ENCODE results near the gene RASGRP1.

The RASGRP1 gene

DNA sequence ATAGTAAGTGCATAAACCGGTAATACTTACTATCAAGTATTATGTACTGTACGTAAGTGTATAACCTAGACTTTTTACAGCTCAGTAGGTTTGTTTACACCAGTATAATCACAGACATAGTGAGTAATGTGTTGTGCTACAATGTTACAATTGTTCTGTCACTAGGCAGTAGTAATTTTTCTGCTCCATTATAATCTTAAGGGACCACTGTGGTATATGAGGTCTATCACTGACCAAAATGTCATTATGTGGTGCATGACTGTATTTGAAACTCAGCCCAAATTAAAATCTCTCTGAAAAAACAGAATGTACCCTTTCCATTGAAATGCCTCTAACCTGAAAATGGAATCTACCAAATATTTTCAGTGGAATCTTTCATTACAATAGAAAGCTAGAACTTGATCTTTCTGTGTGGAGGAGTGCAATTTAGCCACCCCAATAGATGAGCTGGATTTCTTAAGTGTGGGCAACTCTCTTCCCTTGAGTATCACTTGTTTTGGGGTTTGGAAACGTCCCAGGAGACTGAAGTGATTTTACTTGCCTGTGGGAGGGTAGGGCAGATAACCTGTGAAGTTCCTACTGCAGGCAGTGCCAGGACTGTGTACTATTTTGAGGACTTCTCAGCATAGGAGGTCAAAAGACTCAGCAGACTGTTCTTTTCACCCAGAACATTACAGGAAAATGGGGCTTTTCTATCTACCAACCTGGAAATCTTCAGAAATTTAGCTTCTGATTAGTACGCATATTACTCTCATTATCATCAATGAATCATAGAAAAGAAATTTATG, 59.7 kb downstream of the RASGRP1 start:
- DNase-seq (ENCODE audit: low spot score), result no peak

DNA sequence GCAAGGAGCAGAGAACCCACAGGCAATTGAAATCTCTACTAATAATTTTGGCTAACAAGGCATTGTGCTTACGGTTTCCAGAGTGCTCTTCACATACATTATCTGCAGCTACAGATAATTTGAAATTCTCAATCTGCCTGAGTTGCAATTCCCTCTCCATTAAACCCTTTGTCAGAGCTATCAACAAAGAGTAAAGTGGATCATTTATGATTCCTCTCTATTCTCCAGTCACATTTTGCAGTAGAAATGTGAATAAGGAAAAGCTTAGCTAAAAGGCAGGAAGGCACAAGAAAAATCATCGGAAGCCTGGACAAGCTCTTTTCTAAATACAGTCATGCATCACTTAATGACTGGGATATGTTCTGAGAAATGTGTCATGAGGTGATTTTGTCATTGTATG, 61.1 kb downstream of the RASGRP1 start:
- no peak for DNase-seq (ENCODE audit: low spot score)

DNA sequence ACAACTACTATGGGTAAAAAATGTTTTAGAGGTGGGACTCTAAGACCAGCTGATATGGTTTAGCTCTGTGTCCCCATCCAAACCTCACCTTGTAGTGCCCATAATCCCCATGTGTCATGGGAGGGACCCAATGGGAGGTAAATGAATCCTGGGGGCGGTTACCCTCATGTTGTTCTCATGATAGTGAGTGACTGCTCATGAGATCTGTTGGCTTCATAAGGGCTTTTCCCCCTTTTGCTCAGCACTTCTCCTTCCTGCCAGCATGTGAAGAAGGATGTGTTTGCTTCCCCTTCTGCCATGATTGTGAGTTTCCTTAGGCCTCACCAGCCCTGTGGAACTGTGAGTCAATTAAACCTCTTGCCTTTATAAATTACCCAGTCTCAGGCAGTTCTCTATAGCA, 65.0 kb downstream of the RASGRP1 start:
- no peak for DNase-seq (ENCODE audit: low spot score)

DNA sequence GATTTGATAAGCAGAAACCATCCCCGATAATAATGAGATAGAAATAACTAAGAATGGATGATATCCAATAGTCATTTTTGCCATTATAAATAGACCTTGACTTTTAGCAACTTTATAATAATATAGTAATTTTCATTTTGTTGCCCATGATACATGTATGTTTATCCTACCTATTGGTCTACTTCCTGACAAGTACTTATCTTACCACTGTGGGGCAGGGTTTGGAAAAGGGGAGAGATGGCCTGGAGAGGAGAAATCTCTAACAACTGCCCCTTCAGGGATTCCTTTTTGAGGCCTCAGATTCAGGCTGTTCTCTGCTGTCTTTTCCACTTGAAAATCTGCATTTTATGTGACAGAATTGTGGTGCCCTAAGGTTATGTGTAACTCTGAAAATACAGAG, 68.5 kb downstream of the RASGRP1 start:
- DNase-seq (ENCODE audit: low spot score), result no peak

DNA sequence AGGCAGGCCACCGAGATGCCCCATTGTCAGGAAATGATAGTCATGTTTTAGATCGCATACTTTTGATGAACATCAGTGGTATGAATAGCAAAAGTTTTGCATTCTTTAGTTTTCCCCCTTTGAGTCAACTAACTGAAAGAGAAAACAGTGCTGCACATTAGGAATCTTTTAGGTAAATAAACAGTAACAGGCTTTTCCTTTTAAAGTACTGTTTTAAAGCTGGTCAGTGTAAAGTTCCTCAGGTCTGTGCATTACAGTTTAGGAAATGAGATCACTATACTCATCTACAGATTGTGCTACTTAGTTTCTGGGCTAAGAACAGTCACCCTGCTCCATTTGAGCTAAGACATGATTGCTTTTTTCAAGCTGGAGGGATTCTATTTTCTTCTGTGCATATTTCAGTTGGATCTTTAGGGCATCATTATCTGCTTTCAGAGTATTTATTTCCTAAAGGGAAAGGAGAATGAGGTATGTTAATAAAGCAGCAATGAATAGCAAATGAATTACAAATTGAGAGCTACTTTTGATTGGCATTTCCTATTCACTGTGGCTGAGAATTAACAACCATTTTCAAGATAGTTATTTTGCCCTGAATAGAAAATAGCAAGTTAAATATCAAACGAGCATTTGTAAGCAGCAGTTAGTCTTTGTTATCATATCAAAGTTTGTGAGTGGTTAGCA, 74.2 kb downstream of the RASGRP1 start:
- DNase-seq (ENCODE audit: low spot score), result no peak

DNA sequence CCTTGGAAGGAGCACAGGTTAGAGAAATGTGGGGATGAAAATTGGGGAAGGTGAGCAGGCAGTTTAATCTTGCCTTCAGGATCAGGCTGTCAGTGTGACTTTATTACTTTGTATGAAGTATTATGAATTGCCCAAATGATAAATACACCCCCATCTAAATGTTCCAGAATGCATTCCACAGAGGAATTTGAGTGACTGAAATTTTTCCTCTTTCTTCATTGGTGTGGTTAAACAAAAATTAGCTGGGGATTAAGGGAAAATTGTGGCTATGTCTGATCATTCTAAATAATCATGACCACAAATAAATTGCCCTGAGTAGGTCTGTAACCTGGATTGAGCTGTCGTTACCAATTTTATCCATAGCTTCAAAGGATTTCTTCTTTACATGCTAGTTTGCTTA, 77.2 kb downstream of the RASGRP1 start:
- no peak for DNase-seq (ENCODE audit: low spot score)

DNA sequence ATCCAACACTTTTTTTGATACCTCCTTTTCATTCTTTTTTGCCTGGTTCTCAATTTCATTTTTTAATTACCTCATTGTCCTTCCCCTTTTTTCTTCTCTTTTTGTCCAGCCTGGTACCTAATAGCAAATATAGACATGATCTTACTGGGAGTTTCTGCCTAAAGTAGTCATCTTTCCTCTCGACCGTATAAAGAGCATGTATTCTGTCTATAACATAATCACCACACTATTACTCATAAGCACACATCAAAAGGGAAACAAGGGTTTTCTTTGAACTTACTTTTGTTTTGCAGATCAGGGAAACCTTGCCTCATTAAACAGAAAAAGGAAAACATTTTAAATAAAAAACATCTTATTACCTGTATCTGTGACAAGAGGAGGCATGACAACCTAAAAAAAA, 77.7 kb downstream of the RASGRP1 start:
- no peak for DNase-seq (ENCODE audit: low spot score)

DNA sequence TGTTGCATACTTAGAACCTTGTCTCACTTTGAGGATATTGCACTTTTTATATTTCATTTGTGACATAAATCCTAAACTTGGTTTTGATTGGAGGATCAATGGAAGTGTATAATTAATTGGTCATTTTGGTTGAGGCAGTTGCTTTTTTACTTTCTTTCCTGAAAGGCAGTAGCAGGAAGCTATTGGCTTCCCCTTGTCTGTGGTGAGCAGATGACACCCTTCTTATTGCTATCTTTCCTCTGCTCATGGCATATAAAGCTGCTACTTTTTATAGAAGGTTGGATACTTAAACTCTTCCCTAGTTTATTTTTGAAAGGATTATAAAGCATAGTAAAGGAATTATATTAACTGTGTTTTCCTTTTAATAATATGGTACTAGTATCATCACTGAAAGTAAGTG, 82.0 kb downstream of the RASGRP1 start:
- no peak for DNase-seq (ENCODE audit: low spot score)

DNA sequence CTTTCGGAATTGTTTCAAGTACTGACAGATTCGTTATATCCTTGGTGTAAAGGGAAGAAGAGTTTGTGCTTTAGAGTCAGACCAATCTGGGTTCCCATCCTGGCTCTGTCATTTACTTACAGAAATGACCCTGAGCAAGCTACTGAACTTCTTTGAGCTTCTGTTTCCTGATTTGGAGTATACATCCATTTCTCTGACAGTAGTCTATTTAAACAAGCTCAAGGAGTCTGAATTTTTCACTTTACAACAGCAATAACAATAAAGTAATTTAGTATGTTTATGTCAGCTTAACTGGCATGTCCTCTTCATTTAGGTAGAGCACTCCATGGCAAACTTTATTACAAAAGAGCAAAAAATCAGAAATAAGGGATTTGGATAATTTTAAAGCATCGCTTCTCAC, 82.9 kb downstream of the RASGRP1 start:
- no peak for DNase-seq (ENCODE audit: low spot score)

DNA sequence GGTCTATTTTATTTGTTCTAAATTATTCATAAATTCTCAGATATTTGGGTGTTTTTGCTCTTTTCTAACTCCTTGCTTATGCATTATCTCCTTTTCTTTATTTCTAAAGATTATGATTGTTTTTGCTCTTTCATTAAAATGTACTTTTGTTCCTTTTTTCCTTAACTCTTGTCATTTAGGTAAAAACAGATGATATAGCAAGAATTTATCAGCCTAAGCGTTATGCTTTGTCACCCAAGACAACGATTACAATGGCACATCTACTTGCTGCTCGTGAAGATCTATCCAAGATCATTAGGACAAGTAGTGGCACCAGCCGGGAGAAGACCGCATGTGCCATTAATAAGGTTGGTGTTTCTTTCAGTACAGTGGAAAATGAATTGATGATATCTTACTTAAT, 83.5 kb downstream of the RASGRP1 start:
- no peak for DNase-seq (ENCODE audit: low spot score)

DNA sequence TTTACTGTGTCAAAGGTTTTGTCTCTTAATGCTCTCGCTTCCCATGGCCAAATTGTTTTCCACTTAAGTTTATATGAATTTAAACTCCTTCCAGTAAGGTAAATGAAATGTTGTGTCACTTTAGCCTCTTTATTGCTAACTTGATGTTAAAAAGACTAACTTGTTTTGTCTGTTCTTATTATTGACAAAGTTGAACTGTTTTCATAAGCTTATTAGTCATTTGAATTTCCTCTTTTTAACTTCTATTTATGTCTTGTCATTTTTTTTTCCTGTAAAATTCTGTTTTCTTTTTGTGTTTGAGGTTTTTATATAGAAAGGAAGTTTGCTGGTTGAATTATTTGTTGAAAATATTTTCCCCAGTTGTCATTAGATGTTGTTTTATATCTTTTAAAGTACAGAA, 84.9 kb downstream of the RASGRP1 start:
- DNase-seq (ENCODE audit: low spot score), result no peak

DNA sequence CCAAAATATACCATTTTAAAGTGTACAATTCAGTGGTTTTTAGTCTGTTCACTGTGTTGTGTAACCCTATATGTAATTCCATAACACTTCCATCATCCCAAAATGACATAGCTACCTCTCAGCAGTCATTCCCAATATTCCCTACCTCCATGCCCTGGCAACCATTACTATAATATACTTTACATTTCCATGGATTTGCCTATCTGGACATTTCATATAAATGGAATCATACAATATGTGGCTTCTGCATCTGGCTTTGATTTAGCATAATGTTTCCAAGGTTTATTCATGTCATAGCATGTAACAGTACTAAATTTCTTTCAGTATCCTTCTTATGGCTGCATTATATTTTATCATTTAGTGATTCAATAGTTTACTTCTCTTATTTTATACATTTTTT, 85.3 kb downstream of the RASGRP1 start:
- no peak for DNase-seq (ENCODE audit: low spot score)

DNA sequence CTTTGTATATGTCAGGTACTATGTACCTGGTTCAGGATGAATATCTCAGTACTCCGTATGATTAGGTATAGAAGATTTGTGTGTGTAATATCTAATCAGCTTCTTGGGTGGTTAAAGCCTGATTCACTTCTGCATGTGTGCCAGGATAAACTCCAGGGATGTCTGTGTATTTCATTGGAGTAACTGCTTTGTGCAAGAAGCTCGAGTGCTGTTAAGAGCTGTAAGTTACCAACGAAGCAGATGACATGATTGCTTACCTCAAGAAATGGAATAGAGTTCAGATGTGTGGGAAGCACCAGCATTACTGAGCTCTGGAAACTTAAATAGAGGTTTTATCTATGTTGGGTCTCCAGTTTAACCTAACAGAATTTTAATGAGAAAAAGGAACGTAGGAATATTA, 87.0 kb downstream of the RASGRP1 start:
- no peak for DNase-seq (ENCODE audit: low spot score)

DNA sequence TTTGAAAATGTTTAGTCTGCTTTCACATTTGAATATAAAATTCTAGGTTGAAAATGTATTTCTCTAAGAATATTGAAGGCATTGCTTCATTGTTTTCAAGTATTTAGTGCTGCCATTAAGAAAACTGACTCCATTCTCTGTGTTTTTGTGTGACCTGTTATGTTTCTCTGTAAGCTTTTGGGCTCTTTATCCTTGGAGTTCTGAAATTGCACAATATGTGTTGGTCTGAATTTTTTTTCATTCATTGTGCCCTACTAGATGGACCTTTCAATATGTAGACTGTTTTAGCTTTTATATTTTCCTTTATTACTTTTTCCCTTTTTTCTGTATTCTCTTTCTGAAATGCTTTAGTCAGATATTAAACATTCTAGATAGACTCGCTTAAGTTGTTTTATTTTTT, 88.5 kb downstream of the RASGRP1 start:
- no peak for DNase-seq (ENCODE audit: low spot score)

DNA sequence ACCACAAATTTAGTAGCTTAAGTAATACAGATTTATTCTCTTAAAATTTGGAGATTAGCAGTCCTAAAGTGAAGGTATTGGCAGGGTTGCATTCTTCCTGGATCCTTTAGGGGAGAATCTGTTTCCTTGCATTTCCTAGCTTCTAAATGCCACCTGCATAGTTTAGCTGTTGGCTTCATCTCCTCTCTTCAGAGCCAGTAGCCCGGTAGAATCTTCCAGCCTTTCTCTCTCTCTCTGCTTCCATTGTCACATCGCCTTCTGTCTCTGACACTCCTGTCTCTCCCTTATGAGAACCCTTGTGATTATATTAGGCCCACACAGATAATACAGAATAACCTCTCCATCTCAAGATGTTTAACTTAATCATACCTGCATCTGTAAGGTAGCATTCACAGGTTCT, 89.3 kb downstream of the RASGRP1 start:
- no peak for DNase-seq (ENCODE audit: low spot score)

DNA sequence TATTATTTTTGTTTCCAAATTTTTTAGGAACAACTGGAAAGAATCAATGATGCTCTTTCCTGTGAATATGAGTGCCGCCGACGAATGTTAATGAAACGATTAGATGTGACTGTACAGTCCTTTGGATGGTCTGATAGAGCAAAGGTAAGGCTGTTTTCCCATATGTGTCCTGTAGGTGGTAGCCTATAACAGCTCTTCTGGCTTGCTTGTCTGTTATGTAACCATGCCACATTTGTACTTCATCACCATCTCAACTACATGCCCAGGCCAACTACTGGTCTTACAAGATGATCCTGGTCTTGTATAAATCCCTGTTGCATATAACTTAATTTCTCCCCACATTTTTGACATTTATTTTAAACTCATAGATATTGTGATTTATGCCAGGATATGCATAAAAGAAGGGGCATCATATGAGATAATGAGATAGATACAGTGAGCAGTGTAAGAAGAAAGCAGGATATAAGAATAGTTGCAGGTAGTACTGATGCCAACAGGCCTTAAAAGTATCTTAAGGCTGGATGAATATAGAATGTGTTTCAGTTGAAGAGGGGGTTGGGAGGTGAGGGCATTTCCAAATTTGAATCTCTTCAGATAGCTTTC, 90.4 kb downstream of the RASGRP1 start:
- DNase-seq (ENCODE audit: low spot score), result no peak

DNA sequence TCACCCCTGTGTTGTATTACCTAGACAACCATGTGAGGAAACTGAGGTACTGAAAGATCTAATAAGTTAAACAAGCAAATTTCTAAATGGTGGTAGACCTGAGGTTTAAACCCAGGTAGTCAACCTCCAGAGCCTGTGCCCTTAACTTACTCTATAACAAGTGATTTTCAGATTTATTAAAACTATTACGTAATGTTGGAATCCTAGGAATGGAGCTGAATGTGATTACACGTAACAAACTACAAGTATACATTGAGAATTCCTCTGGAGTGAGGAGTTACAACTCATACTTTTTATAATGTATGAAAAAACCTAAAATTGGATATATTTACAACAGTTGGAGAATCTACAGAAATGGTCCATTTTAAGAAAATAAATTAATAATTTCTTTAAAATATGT, 92.6 kb downstream of the RASGRP1 start:
- DNase-seq (ENCODE audit: low spot score), result no peak

DNA sequence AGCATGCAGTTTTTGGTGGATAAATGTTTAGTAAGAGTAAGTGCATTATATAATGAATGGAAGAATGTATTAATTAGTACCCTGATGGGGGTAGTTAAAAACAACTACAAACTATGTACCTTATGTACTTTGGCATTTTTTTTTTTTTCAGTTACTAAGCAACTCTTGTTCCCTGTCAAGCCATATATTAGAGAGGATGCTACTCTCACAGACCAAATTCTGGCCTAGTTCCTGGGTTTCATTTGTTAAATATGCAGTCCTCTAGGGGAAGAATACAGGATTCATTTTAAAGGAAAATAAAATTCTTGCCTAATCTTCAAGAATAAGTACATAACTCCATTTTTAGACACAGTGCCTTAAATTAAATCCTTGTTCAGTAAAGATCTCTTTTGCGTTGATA, 93.8 kb downstream of the RASGRP1 start:
- DNase-seq (ENCODE audit: low spot score), result no peak

DNA sequence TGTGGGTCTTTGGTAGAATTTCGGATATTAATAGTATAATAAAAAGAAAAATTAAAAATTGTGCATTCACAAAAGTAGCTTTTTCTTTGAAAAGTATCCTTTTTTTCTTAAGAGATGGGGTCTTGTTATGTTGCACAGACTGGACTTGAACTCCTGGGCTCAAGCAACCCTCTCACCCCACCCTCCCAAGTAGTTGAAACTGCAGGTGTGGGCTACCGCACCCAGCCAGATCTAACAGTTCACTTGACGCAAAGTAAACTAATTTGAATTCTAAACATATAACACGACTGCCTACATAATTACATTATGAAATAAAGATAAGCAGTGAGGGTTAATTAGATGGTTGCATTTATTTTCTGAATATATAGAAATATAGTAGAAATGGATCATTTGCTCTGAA, 99.9 kb downstream of the RASGRP1 start:
- DNase-seq (ENCODE audit: low spot score), result no peak

DNA sequence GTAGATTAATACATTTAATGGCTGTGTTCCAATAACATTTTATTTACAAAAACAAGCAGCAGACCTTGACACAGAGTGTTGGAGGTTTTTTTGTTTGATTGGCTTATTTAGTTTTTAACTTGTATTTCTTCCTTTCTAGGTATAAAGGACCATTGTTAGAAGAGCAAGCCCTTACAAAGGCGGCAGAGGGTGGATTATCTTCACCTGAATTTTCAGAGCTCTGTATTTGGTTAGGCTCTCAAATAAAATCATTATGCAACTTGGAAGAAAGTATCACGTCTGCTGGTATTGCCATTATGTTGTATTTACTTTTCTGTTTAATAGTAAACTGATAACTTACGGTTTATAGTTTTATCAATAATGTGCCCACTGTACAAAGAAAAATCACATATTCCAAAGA, 100.7 kb downstream of the RASGRP1 start:
- DNase-seq (ENCODE audit: low spot score), result no peak

DNA sequence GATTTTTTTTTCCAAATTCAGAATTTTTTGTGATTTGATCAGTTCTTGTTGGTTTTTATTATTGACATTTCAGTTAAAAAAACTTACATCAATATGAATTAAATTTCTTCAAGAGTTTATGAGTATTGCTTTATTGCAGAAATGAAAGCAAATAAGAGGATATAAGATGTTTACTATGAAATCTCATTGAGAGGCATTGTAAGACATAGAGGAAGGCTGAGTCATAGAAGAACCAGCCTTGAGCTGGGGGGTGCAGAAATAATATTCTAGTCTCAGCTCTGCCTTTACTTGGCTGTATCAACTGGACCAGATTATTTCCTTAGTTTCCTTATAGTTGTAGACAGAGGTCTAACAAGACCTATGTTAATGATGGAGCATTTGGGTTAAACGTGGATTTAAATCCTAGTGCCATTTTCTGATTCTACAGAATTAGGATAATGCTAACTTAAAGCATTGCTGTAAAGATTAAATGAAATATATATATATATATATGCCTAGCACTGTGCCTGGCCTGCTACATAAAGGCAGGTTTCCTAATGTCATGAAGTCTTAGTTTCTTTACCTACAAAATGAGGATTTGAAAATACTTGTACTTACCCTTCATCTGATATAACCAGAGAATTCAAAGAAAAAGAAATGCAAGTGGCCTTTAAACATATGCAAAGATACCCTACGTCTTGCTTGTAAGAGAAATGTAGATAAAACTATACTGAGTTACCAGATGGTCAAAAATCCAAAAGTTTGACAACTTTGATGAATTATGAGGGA, 103.4 kb downstream of the RASGRP1 start:
- DNase-seq (ENCODE audit: low spot score), result no peak

DNA sequence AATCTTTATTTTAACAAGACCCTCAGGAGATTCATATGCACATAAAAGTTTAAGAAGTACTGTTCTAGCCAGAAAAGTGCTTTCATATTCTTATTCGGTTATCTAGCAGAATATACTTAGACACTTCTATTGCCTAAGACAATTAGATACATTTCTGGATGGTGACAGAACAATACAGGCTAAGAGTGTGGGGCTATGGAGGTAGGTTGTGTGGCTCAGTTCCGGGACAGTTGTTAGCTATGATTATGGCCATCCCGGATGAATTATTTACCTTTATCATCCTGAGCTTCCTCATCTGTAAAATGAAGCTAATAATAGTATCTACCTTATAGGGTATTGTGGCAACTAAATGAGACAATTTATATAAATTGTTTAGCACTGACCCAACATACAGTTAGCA, 104.1 kb downstream of the RASGRP1 start:
- no peak for DNase-seq (ENCODE audit: low spot score)

DNA sequence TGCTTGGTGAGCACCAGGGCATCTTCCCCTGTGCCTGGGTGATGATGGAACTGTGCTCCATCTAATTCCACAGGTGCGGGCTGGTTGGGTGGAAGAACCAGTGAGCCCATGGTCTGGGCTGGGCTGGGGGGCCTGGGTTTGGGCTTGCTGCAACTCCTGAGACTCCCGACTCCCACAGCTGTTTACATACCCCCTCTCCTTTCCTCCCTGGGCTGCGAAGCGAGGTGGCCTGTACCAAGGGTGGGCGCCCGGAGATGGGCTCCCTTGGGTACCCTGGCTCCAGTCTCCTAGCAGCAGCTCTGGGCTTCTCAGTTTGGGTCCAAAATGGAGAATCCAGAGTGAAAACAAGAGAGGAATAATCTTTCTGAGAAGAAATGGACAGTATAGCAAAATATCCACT, 105.1 kb downstream of the RASGRP1 start:
- DNase-seq (ENCODE audit: low spot score), result no peak

All from ecto neural progenitor cell (in vitro differentiated cells).